ENCODE results near the gene KPNA4.
A peak's percentile ranks its signal among the peaks of the same experiment; 100 is the strongest.
"Not testable (repeated sequence)": the region's sequence is repeated elsewhere in the genome, so short reads cannot be mapped to it uniquely, and the experiment has no call there.

The KPNA4 gene, protein sequence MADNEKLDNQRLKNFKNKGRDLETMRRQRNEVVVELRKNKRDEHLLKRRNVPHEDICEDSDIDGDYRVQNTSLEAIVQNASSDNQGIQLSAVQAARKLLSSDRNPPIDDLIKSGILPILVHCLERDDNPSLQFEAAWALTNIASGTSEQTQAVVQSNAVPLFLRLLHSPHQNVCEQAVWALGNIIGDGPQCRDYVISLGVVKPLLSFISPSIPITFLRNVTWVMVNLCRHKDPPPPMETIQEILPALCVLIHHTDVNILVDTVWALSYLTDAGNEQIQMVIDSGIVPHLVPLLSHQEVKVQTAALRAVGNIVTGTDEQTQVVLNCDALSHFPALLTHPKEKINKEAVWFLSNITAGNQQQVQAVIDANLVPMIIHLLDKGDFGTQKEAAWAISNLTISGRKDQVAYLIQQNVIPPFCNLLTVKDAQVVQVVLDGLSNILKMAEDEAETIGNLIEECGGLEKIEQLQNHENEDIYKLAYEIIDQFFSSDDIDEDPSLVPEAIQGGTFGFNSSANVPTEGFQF

DNA sequence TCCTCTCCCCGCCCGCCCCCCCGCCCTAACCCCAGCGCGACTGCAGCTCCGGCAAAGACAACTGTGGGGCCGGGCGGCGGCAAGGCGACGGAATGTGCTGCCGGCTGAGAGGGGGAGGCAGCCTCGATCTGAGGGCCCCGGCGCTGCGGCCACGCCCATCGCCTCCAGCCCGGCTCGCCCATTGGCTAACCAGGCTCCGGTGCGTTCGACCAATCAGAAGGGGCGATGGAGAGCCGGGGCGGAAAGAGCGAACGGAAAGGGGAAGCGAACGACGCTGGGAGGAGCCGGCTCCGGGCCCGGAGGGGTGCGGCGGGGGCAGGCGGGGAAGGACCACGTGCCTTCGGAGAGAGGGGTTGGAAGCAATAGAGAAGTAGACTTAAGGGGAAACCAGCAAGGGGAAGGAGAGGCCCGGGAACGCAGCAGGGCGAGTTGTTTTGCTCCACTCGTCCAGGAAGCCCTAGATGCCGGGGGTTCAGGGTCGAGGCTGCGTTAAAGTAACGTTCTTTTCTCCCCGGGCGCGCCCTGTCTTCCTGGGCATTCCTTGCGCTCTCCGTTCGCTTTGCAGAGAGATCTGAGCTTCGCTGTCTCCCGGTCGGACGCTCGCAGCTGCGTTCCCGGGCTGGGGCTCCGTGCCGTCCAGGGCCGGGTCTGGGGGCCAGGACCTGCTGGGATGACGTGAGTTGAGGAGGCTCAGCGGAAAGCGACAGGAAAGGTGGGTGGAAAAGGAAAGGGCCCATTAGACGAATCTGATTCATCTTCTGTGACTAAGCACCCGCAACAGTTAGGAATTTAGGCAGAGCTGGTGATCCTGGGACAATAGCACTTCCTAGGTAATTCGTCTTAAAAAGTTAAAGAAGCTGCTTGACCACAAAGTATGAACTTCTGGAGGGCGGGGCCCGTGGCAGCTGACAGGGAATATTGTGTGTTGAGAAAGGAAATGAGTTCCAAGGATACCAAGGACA lies at the start of gene KPNA4:
Gene KPNA4 (minus strand): TSS at position 130 of the 962 bp plus-strand sequence. CDS start 289 bp downstream, outside the sequence.
- peak; percentile 98 for DNase-seq

GRCh38 chr3:160613661-160614060 lies 48.3 kb upstream of the KPNA4 start:
- no peak for DNase-seq

GRCh38 chr3:160612386-160613075 lies 47.2 kb upstream of the KPNA4 start:
- DNase-seq: no peak

DNA sequence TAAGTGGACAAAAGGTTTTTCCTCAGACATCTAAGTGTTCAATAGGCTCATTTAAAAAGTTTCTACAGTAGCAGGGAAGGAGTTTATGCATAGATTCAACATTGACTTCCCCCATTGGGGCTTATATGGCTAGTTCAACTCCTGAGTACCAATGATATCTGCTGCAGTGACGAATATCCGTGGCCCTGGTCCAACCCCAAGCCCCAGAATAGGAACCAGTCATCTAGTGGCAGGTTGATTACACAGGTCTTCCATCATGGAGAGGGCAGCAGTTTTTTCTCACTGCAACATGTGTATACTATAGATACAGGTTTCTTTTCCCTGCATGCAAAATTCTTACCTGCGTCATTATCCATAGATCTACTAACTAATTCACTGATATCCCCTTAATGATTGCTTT lies 45.8 kb upstream of the KPNA4 start:
- DNase-seq: no peak

DNA sequence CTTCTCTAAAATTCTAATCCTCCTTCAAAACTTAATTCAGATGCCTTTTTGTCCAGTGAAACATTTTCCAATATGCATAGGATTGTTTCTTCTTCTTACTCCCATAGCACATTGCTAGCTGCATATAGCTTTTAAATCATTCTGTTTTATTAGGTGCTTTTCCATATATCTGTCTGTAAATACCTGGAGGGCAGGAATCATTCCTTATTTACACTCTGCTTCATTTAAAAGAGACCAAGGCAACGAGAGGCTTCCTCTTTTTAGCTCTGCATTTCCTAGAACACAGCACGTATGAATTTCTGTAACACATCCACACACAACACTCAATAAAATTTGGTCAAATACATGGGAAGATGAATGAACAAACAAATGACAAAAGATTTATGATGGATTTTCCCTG lies 43.5 kb upstream of the KPNA4 start:
- no peak for DNase-seq

GRCh38 chr3:160607826-160608225 lies 42.5 kb upstream of the KPNA4 start:
- no peak for DNase-seq

- no peak for DNase-seq
Observed at GRCh38 chr3:160605315-160605714, 39.9 kb upstream of the KPNA4 start.

- not testable (repeated sequence) for DNase-seq
Observed at GRCh38 chr3:160603845-160604244, 38.5 kb upstream of the KPNA4 start.

DNA sequence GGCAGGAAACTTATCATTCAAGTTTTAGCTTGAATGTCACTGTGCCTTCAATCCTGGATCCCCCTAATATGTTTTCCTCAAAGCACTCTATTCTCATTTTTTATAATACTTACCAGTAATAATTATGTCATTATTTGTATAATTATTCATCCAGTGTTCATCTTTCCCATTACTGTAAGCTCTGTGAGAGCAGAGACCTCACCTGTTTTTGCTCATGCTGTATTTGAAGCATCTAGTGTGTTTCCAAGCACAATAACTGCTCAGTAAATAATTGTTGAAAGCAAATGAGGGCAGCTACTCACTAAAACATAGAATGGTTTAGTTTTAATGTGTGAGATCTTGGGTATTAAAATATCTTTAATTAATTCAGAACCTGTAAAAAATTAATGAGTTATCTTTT lies 36.9 kb upstream of the KPNA4 start:
- DNase-seq: no peak

DNA sequence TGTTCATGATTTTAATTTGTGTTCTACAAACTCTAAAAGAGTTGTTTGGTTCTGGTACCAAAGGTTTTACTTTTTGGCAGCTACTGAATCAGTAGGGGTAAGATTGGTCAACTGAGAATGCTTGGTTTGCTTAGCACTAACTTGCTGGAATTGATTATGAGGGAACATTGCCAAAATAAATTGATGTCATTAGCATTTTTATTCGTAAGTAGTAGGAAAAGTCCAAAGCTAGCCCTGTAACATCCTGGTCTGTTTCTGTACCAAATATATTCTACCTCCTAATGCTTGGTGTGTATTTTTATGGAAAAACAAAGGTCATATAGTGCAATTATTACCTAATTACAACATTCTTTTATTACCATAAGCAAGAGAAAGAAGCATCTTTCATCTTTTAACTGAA lies 35.9 kb upstream of the KPNA4 start:
- no peak for DNase-seq

GRCh38 chr3:160598865-160599264 lies 33.5 kb upstream of the KPNA4 start:
- DNase-seq: no peak

GRCh38 chr3:160588023-160588422 lies 22.7 kb upstream of the KPNA4 start:
- DNase-seq: no peak

DNA sequence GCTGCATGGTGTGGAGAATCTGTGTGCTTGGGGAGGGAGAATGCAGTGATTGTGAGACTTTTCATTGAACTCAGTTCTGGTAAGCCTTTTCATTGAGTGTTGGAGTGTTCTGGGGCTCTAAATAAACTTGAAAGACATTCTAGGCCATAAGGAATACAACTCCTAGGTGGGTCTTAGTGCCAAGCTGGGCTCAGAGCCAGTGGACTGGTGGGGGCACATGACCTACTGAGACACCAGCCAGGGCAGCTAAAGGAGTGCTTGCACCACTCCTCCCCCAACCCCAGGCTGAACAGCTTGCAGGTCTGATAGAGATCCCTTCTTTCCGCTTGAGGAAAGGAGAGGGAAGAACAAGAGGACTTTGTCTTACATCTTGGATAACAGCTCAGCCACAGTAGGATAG lies 21.7 kb upstream of the KPNA4 start:
- DNase-seq: no peak

DNA sequence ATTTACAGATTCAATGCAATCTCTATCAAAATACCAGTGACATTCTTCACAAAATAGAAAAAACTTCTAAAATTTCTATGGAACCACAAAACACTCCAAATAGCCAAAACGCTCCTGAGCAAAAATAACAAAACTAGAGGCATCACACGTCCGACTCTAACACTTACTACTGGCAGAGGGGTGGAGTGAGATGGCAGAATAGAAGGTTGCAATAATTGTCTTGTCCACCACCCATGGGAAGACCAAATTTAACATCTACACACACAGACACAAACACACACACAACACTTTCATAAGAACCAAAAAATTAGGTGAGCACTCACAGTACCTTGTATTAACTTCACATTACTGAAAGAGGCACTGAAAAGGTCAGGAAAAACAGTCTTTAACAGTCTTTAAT lies 21.3 kb upstream of the KPNA4 start:
- DNase-seq: no peak

- DNase-seq: no peak
Observed at GRCh38 chr3:160583451-160583850, 18.1 kb upstream of the KPNA4 start.

DNA sequence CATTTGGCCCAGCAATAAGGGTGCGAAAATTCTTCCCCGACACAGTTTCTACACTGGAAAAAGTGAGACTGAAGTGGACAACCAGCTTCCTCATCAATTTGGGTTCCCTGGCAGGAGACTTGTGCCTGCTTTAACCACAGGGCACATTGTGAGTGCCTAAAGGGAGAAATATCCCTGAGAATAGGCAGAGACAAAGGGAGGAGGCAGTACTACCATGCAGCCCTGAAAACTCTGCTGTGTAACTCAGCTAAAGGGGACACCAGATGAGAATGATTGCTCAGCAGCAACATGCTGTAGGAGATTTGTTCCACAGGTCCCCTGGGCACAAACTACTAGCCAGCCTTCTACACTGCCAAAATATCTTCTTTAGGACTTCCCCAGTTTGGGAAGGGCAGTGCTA lies 15.6 kb upstream of the KPNA4 start:
- no peak for DNase-seq

DNA sequence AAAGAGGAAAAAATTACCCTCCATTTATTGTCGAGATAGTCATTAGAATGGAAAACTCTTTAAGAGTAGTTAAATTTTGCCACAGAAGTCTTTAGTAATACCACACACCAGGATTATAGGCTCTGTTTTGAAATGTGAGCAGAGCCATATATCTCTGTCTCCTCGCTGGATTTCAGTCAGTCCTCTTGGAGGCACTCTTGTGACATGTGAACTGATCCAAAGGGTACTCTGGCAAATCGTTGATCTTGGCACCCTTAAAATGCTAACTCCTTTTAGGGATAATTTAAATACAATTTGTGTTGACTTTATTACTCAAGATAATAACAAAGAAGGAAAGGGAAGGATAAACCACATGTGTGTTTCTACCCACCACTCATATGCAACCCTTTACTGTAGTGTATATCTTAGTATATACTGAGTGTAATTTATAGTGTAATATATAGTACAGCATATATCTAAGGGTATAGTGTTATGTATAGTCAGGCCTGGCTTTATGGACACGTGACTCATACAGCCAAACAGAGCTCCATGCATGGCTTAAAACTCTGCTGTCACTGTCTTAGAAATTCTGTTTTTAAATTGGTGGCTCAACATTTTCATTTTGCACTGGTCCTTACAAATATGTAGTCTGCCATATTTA lies 12.3 kb upstream of the KPNA4 start:
- DNase-seq: no peak

DNA sequence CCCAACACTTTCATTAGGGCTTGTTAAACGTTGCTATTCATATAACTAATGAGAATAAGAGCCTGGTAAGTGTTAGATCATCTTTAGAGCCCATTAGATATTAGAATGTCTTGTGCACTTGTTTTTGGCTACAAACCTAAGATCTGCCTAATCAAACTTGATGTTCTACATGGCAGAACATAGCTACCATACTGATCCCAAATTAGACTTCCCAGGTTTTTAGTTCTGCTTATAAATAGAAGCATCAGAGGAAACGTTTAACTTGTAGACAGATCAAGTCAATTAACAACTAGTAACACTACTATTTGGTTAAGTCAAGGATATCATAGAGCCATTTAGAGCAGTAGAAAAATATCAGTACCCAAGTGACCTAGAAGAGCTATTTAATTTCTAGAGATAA lies 11.7 kb upstream of the KPNA4 start:
- DNase-seq: no peak

DNA sequence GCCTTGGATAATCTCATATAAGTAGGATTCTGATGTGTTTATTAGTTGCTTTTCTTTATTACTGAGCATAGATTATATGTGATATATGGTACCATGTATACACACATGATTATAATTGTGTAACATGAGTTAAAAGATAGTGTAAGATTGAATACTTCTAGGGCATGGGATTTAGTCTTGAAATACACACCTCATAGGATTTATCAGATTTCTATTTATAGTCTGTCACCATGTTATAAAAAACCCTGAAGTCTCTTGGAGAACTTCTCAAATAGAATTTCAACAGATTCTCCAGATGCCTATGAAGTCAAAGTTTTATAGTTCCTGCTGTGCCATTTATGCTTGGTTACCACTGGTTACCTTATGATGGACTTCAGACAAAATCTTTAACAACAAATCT lies 11.2 kb upstream of the KPNA4 start:
- DNase-seq: no peak

GRCh38 chr3:160575589-160575988 lies 10.2 kb upstream of the KPNA4 start:
- DNase-seq: no peak

DNA sequence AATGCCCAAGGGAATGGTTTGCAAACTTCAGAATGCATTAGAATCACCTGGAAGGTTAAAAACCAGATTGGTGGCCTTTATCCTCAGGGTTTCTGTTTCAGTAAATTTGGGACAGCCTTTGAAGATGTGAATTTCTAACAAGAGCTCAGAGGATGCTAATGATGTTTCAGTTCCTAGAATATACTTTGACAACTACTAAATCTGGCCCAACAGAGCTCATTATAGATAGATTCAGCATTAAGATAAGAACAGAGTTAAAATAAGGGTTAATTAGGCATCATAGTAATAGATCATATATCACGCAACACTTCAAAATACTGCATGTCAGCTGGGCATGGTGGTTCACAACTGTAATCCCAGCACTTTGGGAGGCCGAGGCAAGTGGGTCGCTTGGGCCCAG lies 9.3 kb upstream of the KPNA4 start:
- no peak for DNase-seq

DNA sequence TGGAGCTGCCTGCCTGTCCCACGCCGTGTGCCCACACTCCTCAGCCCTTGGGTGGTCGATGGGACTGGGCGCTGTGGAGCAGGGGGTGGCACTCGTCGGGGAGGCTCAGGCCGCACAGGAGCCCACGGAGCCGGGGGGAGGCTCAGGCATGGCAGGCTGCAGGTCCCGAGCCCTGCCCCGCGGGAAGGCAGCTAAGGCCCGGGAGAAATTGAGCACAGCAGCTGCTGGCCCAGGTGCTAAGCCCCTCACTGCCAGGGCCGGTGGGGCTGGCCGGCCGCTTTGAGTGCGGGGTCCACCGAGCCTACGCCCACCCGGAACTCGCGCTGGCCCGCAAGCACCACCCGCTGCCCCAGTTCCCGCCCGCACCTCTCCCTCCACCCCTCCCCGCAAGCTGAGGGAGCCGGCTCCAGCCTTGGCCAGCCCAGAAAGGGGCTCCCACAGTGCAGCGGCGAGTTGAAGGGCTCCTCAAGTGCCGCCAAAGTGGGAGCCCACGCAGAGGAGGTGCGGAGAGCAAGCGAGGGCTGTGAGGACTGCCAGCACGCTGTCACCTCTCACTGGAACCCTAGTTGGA lies 8.7 kb upstream of the KPNA4 start:
- DNase-seq: not testable (repeated sequence)

Data from activated CD4-positive, alpha-beta T cell treated with anti-CD3 and anti-CD28 coated beads, Interleukin-2, amount 50 U/mL, for 16 hours (primary cell).